NCI-H187 treated with DMSO at 0.1 percent for 48 hours (cell line): ENCODE results near the gene MAGI2.

ENCODE experiments used
- DNase-seq: peaks from one replicate; lab custom pipeline; 2025; lab: John Stamatoyannopoulos, UW

The MAGI2 gene

DNA sequence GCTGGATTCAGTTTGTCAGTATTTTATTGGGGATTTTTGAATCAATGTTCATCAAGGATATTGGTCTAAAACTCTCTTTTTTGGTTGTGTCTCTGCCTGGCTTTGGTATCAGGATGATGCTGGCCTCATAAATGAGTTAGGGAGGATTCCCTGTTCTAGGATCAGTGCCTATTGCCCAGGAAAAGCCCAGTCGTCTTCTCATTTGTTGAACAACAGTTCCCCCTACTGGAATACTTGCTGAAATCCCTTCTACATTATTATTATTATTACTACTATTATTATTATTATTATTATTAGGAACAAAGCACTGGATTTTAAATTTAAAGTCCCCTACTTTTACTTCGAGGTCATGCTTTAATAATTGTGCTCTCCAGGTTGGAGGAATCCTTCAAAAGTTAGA lies 528.9 kb downstream of the MAGI2 start:
- no peak for DNase-seq

DNA sequence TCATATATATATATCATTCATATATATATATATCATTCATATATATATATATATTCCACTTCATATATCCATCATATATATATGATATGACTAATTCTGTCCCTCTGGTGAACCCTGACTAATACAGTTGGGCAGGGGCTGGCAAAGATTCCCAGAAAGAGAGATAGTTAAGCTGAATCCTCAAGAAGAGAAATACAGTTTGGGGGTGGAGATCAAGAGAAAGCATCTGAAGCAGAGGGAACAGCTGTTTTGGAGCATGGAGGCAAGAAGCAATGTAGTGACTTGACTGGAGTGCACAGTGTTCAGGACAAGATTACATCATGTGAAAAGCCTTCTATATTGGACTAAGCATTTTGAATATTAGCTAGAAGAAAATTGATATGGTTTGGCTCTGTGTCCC lies 540.7 kb downstream of the MAGI2 start:
- no peak for DNase-seq

DNA sequence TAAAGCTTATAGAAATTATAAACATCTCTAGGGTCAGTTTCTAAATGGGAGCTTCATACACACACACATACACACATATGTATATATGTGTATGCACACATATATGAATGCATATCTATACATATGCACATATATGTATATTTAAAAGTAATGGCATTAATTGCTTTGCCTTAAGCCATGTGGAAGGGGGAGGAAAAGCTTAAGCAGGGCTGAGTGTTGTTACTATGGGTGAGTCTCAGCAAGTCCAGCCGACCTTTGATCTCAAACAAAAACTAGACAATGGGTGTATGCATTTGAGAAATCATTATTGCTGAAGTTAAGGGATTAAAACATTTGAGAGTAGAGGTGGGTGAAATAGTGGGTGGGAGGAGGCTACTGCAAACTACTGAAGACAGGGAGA lies 546.7 kb downstream of the MAGI2 start:
- no peak for DNase-seq

DNA sequence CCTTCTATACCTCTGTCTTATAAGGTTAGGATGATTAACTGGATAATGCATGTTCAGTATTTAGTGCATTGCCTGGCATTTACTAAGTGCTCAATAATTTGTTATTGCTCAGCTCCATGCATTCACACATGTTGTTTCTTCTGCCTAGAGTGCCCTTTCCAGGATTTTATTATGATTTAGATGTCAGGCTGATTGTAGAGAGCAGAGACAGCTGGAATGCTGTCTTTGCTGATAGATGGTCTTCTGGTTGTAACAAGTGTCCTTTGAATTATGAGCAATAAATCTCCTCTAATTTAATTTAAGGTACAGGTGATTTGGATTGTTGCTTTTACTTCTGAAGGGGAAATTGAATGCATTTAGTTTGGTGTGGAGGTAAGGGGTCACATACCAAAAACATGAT lies 548.0 kb downstream of the MAGI2 start:
- no peak for DNase-seq

DNA sequence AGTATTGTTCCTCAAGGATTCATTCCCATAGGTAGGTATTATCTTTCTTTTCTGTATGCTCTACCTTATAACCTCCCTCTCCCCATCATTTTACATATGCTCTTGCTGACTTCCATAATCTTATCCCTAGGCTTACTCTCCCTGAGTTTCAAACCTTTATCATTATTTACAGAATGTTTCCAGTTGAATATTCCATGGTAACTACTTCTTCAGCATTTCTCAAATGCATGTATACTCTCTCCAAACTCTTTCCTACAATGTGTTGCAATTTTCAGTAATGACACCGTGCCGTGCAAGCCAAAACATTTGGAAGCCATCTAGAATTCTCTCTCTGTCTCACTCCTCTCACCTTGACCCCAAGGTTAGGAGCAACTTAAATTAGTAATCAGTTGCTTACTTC lies 548.5 kb downstream of the MAGI2 start:
- DNase-seq = no peak

DNA sequence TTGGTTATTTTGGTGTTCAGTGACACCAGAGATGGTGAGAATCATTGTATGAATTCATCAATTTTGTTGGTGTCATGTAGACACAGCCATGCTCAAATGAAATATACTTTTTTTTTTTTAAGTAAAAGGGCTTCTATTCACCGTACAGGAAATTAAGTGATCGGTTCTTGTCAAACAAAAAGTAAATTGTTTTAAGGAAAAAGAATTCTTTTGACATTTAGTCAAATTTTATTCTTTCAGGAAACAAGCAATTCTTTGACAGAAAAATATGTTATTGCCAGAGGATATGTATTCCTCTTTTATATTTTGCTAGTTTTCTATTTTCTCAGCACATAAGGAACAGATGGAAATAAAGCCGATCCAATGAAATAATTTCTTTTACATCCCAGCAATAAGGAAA lies 551.9 kb downstream of the MAGI2 start:
- no peak for DNase-seq

DNA sequence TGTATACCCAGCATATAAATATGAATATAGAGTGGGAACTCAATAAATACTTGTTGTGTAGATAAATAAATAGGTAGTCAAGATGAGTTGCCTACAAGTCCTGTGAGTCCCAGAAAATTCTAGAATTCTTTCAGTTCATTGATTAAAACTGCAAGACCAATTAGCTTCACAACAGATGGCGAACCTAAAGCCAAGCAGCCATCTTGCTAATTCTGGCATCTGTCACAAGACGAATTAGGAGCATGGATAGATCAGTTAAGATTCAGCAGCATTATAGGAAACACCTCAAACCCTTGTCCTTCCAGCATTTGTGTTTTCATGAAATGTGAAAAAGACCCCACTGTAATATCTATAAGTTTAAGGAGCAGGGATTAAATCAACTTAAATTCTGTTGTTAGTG lies 552.7 kb downstream of the MAGI2 start:
- no peak for DNase-seq

DNA sequence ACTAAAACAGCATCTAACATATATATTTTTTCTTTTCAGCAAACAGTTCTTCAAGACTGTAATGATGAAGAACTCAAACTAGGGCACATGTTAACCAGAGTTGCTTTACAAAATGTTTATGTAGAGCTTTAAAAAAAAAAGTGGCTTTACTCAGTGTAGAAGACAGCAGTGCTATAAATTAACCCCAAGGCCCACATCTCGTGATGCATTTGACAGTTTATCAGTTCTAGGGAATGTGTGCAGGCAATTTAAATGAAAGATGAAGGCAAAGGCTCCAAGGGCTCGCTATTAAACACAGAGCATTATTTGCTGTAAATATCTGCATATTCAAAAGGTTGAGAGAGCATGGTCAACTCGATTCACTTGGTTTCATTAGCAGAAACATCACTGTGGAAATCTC lies 558.1 kb downstream of the MAGI2 start:
- DNase-seq = no peak

DNA sequence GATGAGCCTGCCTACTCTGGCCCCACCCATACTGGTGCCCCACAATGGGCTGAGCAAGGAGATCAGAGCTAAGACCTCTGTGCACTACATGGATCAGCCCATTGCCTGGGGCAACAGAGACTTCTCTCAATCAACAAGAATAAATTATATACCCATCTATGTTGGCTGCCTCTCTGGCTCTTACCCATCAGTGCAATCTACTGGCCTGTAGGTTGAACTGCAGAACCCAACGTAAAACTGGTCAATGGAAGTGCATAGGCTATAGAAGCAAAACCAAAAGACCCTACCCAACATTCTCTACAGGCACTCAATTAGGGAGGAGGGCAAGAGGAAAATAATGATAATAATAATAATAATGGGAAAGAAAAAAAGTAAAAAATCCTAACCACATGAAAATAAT lies 574.3 kb downstream of the MAGI2 start:
- no peak for DNase-seq

DNA sequence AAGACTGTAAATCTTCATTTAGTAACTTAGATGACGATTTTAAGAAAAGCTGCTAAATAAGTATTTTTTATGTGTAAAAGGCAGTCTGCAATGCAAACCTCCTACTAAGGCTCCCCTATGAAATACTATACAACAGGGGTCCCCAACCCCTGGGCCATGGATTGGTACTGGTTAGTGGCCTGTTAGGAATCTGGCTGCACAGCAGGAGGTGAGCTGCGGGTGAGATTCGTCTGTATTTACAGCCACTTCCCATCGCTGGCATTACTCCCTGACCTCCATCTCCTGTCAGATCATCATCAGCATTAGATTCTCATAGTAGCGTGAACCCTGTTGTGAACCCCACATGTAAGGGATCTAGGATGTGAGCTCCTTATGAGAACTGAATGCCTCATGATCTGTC lies 580.4 kb downstream of the MAGI2 start:
- DNase-seq = no peak

DNA sequence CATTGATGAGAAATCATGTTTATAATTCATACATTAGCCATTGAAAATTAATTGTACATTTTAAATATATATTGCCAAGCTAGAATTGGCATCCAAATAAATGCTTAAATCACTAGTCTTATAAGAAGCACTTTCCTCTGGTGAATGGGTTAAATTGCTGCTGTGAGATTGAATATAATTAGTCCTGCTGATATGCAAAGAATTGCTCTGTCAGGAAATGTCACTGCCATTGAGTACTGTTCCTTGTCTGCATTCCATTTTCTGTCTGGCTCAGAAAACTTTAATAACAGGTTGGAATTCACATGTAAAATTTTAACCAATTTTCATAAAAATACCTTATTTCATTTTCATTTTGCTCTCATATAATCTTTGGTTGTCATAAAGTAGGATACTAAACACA lies 589.1 kb downstream of the MAGI2 start:
- no peak for DNase-seq

DNA sequence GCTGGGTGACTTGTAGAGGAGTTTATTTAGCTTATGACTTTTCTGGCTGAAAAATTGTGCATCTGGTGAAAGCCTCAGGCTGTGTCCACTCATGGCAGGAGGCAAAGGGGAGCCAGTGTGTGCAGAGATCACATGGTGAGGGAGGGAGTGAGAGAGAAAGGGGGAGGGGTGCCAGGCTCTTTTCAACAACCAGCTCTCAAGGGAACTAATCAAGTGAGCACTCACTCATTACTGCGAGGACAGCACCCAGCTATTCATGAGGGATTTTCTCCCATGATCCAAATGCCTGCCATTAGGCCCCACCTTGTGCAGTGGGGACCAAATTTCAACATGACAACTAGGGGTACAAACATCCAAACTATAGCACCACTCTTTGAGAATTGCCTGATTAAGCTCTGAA lies 590.2 kb downstream of the MAGI2 start:
- DNase-seq = no peak

DNA sequence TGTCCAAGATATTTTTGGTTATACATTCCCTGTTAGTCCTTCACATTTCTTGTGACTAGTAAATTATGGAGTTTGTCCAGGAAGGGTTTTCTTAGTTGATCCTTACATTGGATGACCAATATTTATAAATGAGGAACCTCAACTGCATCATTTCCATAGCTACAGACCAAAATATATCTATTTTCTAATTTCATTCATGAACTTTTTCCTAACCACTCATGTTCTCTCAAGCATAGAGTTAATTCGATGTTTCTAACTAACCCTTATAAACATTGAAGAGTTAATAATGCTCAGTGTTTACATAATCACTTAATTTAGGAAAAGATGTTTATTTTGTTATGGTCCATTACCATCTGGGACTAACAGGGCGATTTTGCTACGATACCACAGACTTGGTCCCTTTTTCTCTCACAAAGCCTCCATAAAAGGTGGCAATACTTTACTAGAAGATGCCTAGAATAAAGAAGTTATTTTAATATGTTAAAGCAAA lies 591.0 kb downstream of the MAGI2 start:
- DNase-seq = no peak

DNA sequence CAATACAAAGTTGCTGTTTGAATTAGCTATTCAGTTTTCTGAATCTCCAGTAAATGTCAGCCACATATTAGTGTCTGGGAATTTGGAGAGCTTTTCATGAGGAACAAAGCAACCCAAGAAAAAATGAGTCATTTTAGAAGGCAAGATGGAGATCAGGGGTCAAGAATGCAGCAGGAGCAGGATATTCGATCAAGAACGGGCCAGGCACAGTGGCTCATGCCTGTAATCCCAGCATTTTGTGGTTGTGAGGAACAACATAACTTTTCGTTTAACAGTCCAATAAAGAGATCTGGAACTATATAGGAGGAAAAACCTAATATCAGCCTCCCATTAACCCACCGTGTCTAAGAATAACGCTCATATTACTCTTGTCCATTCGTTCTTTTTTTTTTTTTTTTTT lies 600.5 kb downstream of the MAGI2 start:
- DNase-seq = no peak

DNA sequence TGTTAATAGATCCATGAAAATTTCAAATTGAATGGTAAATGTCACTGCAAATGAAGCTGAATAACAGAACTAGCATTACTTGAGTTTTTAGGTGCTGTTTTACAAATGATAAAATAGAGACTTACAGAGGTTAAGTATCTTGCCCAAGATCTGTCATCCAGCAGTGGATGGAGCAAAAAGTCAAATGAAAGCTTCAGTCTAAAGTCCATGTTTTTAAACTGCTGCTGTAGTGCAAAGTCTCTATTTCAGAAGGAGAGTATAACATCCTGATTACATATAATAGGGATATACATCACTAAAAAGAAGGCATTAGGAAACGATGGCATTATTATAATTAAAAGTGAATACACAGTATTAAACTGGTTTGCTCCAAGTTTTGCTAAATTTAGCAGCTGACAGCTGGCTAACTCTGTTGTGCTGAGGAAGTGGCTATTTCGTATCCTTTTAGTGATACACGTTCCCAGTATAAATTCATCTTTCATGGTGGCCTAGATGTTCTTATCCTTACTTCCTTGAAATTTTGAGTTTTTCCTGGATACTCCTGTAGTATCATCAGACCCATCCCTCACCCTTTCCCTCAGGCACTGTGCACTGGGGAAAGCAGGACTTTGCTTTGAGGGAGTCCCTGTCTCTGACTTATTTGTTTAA lies 603.2 kb downstream of the MAGI2 start:
- no peak for DNase-seq

DNA sequence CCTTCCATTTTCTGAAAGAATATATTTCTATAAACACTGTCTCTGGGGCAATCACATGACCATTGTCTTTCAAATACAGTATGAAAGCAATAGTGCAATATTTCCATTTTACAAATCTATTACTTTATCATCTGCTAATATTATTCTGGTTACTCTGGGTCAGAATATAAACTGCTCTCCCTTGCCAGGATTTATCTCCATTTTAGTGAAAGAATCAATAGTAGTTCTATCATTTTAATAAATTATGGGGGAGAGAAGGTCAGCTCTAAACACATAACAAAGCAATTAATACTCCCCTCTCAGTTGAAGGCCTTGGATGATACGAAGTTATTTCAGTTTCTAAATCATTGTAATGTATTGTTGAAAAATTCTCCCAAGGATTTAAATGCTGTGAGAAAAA lies 608.3 kb downstream of the MAGI2 start:
- DNase-seq = no peak

DNA sequence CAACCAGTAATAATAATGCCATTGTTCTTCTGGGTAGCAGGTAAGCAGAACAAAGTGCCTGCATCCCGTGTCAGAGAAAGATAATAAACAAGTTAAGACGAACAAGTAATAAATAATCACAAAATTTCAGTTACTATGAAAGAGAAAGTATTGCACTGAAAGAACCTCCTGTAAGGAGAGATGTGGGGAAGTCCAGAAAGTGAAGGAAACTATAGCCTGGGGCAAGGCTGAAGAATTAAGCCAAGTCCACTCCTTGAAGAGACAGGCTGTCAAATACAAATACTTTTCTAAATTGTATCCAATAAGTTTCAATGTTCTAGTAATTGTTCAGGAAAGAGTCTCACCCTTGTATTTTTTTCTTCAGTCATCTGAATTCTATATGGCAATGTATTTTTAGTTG lies 611.4 kb downstream of the MAGI2 start:
- no peak for DNase-seq

DNA sequence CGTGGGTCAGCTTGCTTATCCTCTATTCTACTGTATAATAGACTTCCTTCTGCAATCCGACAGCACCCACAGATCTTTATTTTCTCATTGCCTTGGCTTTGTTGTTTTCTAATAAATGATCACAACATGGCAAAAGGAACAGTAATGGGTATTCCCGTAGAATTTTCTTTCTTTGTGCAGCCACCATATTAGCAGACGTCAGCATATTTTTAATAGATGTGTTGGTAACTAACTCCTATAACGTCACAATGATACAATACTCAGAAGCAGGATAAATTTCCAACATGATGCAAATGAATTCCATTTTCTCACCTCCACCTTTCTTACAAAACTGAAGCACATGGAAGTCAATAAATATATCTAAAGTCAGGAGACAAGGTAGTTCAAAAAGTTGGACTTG lies 617.6 kb downstream of the MAGI2 start:
- DNase-seq = no peak

DNA sequence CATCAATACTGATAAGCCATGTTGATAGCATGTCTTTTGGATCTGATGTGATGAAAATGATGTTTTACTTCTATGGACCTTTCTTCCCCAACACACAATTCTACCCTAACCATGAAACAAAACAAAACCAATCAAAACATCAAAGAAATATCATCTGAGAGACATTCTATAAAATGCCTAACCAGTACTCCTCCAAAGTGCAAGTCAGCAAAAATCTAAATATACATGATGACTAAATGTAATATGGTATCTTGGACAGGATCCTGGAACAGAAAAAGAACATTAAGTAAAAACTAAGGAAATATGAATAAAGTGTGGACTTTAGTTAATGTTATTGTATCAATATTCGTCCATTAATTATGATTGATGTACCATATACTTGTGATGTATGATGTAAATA lies 625.1 kb downstream of the MAGI2 start:
- no peak for DNase-seq

DNA sequence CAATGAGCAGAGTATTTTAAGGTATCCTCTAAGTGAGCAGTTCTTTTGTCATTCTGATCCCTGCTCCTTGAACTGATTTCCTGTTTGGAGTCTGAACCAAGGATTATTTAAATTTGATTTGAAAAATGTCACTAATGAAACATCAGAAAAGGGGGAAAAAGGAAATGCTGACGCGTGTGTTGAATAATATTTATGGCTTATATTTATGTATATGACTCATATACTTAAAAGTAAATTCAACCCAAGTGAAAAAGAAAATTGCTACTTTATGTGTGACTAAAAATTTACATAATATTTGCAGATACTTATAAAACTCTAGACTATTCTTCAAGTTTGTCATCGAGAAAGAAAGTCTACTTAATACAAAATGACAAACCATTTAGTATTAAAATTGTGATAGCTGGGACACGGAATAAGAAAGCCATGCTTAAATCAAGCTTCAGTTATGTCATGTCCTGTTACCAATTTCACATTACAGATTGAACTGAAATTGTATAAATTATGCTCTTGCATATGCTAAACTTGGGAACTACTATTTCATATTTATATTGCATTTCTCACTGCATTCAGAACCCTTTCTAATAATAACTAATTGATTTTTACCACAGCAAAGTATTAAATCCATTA lies 649.9 kb downstream of the MAGI2 start:
- DNase-seq = no peak

DNA sequence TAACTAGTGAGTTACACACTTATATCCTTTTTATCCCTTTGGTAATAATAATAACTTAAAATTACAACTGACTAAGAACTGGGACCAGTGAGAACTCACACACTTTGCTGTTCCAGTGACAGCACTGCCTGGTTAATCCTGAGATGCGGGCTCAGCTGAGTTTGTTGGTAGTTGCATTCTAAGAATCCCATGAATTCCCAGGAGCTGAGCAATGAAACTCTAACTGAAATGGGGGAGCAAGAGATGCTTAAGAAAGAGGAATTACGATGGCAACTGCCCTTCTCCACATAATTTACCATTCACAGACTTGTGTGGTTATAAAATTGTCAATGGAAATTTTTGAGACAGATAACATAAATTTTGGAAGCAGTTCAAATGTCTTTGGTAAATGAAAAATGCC lies 659.4 kb downstream of the MAGI2 start:
- no peak for DNase-seq

DNA sequence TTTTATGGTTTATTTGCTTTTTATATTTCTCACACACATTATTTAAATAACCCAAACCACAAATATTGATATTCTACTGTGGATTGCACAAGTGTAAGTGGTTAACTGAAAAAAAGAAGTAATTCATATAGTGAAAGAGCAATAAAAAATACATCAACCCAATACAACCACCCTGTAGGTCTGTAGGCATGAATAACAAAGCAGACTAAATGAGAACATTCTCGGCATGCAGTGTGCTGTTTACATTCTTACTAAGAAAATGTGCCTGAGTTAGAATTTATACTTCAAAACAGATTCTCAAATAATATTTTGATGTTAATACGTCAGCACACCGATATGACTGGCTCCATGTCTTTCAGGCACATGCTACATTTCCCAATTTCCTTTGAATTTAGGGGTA lies 660.8 kb downstream of the MAGI2 start:
- DNase-seq = no peak

DNA sequence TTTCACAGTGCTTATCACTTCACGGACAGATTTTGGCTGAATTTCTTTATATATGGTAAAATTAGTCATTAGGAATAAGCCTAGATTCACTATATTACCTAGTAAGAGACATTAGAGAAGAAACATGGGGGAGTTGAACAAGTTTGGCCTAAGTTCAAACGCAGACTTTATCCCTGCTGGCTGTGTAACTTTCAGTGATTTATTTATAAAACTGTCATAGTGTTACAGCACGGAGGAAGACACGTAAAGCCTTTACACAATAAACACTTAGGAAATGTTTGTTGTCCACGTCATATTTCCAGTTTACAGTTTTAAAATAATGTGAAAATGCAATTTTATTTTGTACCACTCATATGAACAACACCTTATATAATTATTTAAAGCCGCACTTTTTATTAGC lies 661.5 kb downstream of the MAGI2 start:
- no peak for DNase-seq

DNA sequence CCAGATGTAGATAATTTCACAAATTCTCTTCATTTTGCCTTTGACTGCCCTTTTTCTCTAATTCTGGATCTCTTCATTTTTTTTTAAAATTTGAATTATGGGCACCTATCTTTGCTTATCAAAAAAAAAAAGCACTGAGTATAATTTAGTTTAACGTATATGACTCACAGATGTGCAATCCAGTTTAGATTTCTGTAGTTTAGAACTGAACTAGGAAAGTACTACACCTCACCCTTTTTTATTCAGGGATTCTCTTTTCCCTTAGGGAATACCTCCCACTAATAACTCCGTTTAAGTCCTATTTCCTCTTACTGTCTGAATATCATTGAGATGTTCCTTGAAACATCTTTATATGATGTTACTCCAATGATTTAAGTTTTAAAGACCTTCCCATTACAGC lies 665.0 kb downstream of the MAGI2 start:
- no peak for DNase-seq
